ENCODE measurements around the gene ERI3. TPM values are rescaled to one million over a fixed set of nuclear protein-coding genes. Genes with fewer than 3 reads are reported as not detected.

The ERI3 gene
- total and polyA plus RNA-seq, 7 donors, result 50.4 to 96.8 (median 59.5) TPM

- peaks cover 0 to 8% of the 10 kb centered on the region in 2 donors for H3K36me3 ChIP-seq (ENCODE audit: insufficient read depth in 1 of 2, low read depth in 1 of 2)
- no peak for TF ChIP-seq CTCF (IDR thresholded peaks at IDR 0.05)
- no peak overlapping the region for H3K4me3 ChIP-seq
- DNase-seq, result no peak
- H3K27ac ChIP-seq, result no peak overlapping the region
- H3K27me3 ChIP-seq (ENCODE audit: insufficient read depth in 3 of 3, low read length in 2 of 3), result no peaks in the 10 kb centered on the region
- H3K4me1 ChIP-seq, result peaks cover 10% of the 10 kb centered on the region
- no peaks in the 10 kb centered on the region for H3K9me3 ChIP-seq
- intact Hi-C loops (cut with DNase I), result no loop called here
- 93 to 95% (median 93%) methylated on average over 3 of the region's 3 CpGs for WGBS, 3 donors
- ATAC-seq, result no peak
These were observed 82.1 kb downstream of the ERI3 start for GRCh38 chr1:44272992-44273391.

GRCh38 chr1:44271646-44272045 lies 83.4 kb downstream of the ERI3 start:
- intact Hi-C loops (cut with DNase I), result no loop called here
- DNase-seq (no peak), ATAC-seq (no peak)
- WGBS, 3 donors, result 75 to 92% (median 78%) methylated on average over 3 of the region's 3 CpGs
- no peaks in the 10 kb centered on the region for H3K9me3 ChIP-seq
- H3K27me3 ChIP-seq (ENCODE audit: insufficient read depth in 3 of 3, low read length in 2 of 3), result no peaks in the 10 kb centered on the region
- H3K27ac ChIP-seq, result no peak overlapping the region
- no peak overlapping the region for H3K4me3 ChIP-seq
- TF ChIP-seq CTCF (IDR thresholded peaks at IDR 0.05), result no peak
- peaks cover 6% of the 10 kb centered on the region for H3K4me1 ChIP-seq
- H3K36me3 ChIP-seq (ENCODE audit: insufficient read depth in 1 of 2, low read depth in 1 of 2), result peaks cover 0 to 8% of the 10 kb centered on the region in 2 donors

- H3K36me3 ChIP-seq (ENCODE audit: insufficient read depth in 1 of 2, low read depth in 1 of 2), result peaks cover 0 to 8% of the 10 kb centered on the region in 2 donors
- intact Hi-C loops (cut with DNase I), result no loop called here
- no peak for ATAC-seq
- no peaks in the 10 kb centered on the region for H3K27me3 ChIP-seq (ENCODE audit: insufficient read depth in 3 of 3, low read length in 2 of 3)
- peaks cover 4% of the 10 kb centered on the region for H3K4me1 ChIP-seq
- H3K4me3 ChIP-seq, result no peak overlapping the region
- 55 to 69% (median 61%) methylated on average over 6 of the region's 6 CpGs for WGBS, 3 donors
- DNase-seq, result no peak
- no peaks in the 10 kb centered on the region for H3K9me3 ChIP-seq
- no peak overlapping the region for H3K27ac ChIP-seq
- no peak for TF ChIP-seq CTCF (IDR thresholded peaks at IDR 0.05)
These were observed 84.1 kb downstream of the ERI3 start for GRCh38 chr1:44270686-44271628.

GRCh38 chr1:44268054-44268453 lies 87.0 kb downstream of the ERI3 start:
- Histone ChIP-seq H3K9me3 (no peaks in the 10 kb centered on the region), H3K36me3 (ENCODE audit: insufficient read depth in 1 of 2, low read depth in 1 of 2) (no peaks in the 10 kb centered on the region), H3K4me3 (no peak overlapping the region), H3K4me1 (no peaks in the 10 kb centered on the region), H3K27ac (no peak overlapping the region), H3K27me3 (ENCODE audit: insufficient read depth in 3 of 3, low read length in 2 of 3) (no peaks in the 10 kb centered on the region)
- intact Hi-C loops (cut with DNase I), result no loop called here
- no peak for TF ChIP-seq CTCF (IDR thresholded peaks at IDR 0.05)
- DNase-seq (no peak), ATAC-seq (no peak)
- 91 to 100% (median 98%) methylated on average over 1 of the region's 1 CpG for WGBS, 3 donors

Measured in psoas muscle (tissue), 8 donors.